Spleen (tissue), 11 donors: ENCODE data around the gene NGF. TPM values are rescaled to one million over a fixed set of nuclear protein-coding genes. Genes with fewer than 3 reads are reported as not detected.
A peak's percentile ranks its signal among the peaks of the same experiment; 100 is the strongest.

ENCODE experiments used
- DNase-seq: peaks from one replicate; pipeline ENCODE4 v3.0.0-alpha.2; 2020
- H3K27ac ChIP-seq, 8 donors: fragments of 200-600 bp; sonication (generic) in 7 of 8; 1 replicate in 4 of 8; 2 replicates in 4 of 8; pipeline versions ENCODE4 v1.5.0 to v1.8.0; 2016 to 2021; ENCODE audit warnings: inconsistent platforms in 4 of 8, mild to moderate bottlenecking in 4 of 8, moderate library complexity in 1 of 8
- H3K27me3 ChIP-seq, 7 donors: fragments of 200-600 bp; sonication (generic) in 6 of 7; replicated peaks in 1 of 7; 1 replicate in 4 of 7; 2 replicates in 3 of 7; pipeline versions ENCODE4 v1.5.0 to v1.8.0; 2016 to 2021; ENCODE audit warnings: inconsistent platforms in 3 of 7, mild to moderate bottlenecking in 1 of 7
- H3K36me3 ChIP-seq, 6 donors: fragments of 200-600 bp; sonication (generic) in 5 of 6; 1 replicate in 4 of 6; 2 replicates in 2 of 6; pipeline versions ENCODE4 v1.5.0 to v1.8.0; 2016 to 2021; ENCODE audit warnings: inconsistent platforms in 2 of 6
- H3K4me1 ChIP-seq, 6 donors: fragments of 200-600 bp; sonication (generic) in 5 of 6; 1 replicate in 3 of 6; 2 replicates in 3 of 6; pipeline versions ENCODE4 v1.5.0 to v1.8.0; 2016 to 2021; ENCODE audit warnings: inconsistent platforms in 3 of 6
- H3K4me3 ChIP-seq, 8 donors: fragments of 200-600 bp; sonication (generic) in 7 of 8; 1 replicate in 4 of 8; 2 replicates in 4 of 8; pipeline versions ENCODE4 v1.5.0 to v1.8.0; 2016 to 2021; ENCODE audit warnings: inconsistent platforms in 4 of 8, mild to moderate bottlenecking in 4 of 8, moderate library complexity in 2 of 8
- H3K9me3 ChIP-seq, 8 donors: fragments of 200-600 bp; sonication (generic) in 7 of 8; 1 replicate in 4 of 8; 2 replicates in 4 of 8; pipeline versions ENCODE4 v1.5.0 to v1.8.0; 2016 to 2021; ENCODE audit warnings: inconsistent platforms in 4 of 8
- POLR2A ChIP-seq, 3 donors: fragments of 450-650 bp; IDR thresholded peaks; one replicate each; pipeline ENCODE4 v1.5.1; 2017; ENCODE audit warnings: antibody characterized with exemption in 3 of 3, mild to moderate bottlenecking in 1 of 3
- POLR2AphosphoS5 ChIP-seq, 3 donors: sonication (generic); formaldehyde crosslinking; IDR thresholded peaks; one replicate each; pipeline ENCODE4 v1.5.1; 2017; ENCODE audit warnings: antibody characterized with exemption in 3 of 3
- WGBS, 5 donors: extraction: QIAGEN DNeasy Blood & Tissue Kit in 3 of 5; methylation state at CpG; one replicate each; pipeline versions ENCODE4 v1.1.5 to v1.1.7; 2013 to 2018; 5-methylcytosine and 5-hydroxymethylcytosine counted together
- intact Hi-C: fragments of 100-400 bp; cut with DNase I; formaldehyde crosslinking; loops from one replicate; pipeline ENCODE4 v1.15.0; 2023; ENCODE audit warnings: low total_unique reads
- polyA plus RNA-seq, 3 donors: library from polyadenylated mRNA; stranded (reverse); fragments of 200-250 nt; gene quantifications; one replicate each; pipeline ENCODE4 v1.2.1, GENCODE V29; 2013
- total RNA-seq, 7 donors: library from RNA; depleted of rRNA in 3 of 7; stranded (reverse); fragments of >200 nt in 3 of 7; fragmentation: NEBNext Ultra II Directional in 4 of 7; extraction: Animal tissue kit (Norgen Biotek cat#: 25700) in 4 of 7; gene quantifications; one replicate each; pipeline versions ENCODE4 v1.1.0 to v1.2.1, GENCODE V29; 2016 to 2021
- TF ChIP-seq, protein P1 (sequence below), 11 experiments: fragments of 200-600 bp in 7 of 11; fragments of 450-650 bp in 4 of 11; sonication (generic) in 4 of 11; IDR thresholded peaks in 8 of 11; conservative IDR thresholded peaks in 3 of 11; 1 replicate in 7 of 11; 2 replicates in 4 of 11; pipeline versions ENCODE4 v1.4.0 to v1.8.0; 2016 to 2021; ENCODE audit warnings: antibody characterized with exemption in 11 of 11, inconsistent platforms in 4 of 11, mild to moderate bottlenecking in 1 of 11
- donor health status: healthy with polysubstance abuse.
- donor health status: DM: no; HTN: no; CAD: no; lungs with moderate emphysema.
- donor health status: DM: no; HTN: no; CAD: no.
- donor health status: Bipolar disorder and iron deficiency.
- donor health status: healthy.
- donor health status: DM: no; HTN: no; CAD: no.
- donor health status: DM: yes; HTN: yes; CAD: no.

Gene NGF
- total and polyA plus RNA-seq, 10 donors = 0.34 to 4.6 (median 2.0) TPM

DNA sequence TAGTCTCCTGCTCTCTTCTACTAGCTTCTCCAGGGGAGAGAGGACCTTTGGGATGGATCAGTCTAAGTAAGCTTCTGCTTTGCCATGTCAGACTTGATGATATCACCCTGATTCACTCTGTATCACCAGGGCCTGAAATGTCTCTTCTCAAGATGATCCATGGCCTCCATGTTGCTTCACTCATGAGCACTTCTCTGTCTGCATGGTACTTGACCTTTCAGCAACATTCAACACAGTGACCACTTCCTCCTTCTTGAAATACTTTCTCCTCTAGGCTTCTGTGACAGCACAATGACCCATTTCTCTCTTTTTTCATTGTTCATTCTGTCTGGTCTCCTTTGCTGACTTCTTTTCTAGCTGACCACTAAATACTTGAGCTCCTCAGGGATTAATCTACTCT is 35.3 kb upstream of the NGF start:
- TF ChIP-seq, protein P1, sequence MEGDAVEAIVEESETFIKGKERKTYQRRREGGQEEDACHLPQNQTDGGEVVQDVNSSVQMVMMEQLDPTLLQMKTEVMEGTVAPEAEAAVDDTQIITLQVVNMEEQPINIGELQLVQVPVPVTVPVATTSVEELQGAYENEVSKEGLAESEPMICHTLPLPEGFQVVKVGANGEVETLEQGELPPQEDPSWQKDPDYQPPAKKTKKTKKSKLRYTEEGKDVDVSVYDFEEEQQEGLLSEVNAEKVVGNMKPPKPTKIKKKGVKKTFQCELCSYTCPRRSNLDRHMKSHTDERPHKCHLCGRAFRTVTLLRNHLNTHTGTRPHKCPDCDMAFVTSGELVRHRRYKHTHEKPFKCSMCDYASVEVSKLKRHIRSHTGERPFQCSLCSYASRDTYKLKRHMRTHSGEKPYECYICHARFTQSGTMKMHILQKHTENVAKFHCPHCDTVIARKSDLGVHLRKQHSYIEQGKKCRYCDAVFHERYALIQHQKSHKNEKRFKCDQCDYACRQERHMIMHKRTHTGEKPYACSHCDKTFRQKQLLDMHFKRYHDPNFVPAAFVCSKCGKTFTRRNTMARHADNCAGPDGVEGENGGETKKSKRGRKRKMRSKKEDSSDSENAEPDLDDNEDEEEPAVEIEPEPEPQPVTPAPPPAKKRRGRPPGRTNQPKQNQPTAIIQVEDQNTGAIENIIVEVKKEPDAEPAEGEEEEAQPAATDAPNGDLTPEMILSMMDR (IDR thresholded peaks at IDR 0.05 in 8 of 11, conservative IDR thresholded peaks at IDR 0.05 in 3 of 11) = no peak
- TF ChIP-seq POLR2A (IDR thresholded peaks at IDR 0.05) = no peak
- TF ChIP-seq POLR2AphosphoS5 (IDR thresholded peaks at IDR 0.05) = no peak
- no peaks in the 10 kb centered on the region for H3K9me3 ChIP-seq
- no peak for DNase-seq
- no peaks in the 10 kb centered on the region for H3K27me3 ChIP-seq
- H3K27ac ChIP-seq = no peak overlapping the region
- no peaks in the 10 kb centered on the region for H3K4me1 ChIP-seq
- no peak overlapping the region for H3K4me3 ChIP-seq
- intact Hi-C loops = no loop called here
- no peaks in the 10 kb centered on the region for H3K36me3 ChIP-seq

DNA sequence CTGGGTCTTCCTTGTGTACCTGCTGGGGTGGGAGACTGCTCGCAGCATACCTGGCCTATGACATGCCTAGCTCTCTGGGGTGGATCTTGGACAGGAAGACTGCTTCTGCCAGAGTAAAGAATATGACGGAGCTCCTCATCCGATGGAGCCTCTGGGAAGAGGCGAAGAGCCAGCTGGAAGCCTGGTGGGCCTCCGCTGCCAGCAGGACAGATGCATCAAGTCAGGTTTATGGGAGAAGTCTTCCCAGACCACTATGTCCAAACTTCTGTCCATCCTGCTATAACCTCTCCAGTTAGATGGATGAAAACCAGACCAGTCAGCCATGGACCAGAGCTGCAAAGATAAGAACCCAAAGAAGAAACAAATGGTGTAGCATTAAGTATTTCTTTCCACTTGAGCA is 27.7 kb upstream of the NGF start:
- no peak overlapping the region for H3K4me3 ChIP-seq
- peak overlapping the region in 1 of 8 donors; percentile 57 for H3K27ac ChIP-seq
- TF ChIP-seq POLR2A (IDR thresholded peaks at IDR 0.05) (no peak), POLR2AphosphoS5 (IDR thresholded peaks at IDR 0.05) (peak in 1 of 3 donors; percentile 55)
- H3K27me3 ChIP-seq = no peaks in the 10 kb centered on the region
- no peak for DNase-seq
- WGBS, 5 donors = 79 to 88% (median 82%) methylated on average over 5 of the region's 5 CpGs
- intact Hi-C loops = no loop called here
- no peaks in the 10 kb centered on the region for H3K36me3 ChIP-seq
- no peaks in the 10 kb centered on the region for H3K4me1 ChIP-seq
- peaks cover 0 to 11% (median 2%) of the 10 kb centered on the region in 8 donors for H3K9me3 ChIP-seq

DNA sequence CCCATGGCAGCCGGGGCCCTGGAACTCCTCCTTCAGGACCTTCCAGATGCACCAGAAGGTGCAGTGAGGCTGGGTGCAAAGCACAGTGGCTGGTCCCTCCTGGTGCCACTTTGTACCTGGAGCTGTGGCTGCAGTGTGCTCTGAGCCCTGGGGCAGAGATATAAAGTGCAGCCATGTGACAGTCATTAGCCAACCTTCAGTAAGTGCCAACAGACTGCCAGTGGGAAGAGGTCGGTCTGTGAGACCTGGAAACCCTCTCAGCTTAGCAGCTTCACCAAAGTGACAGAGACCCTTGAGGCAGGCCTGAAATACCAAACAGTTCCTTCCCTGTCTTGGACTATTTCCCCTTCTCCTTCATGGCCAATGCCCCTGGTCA is 26.7 kb upstream of the NGF start:
- Histone ChIP-seq H3K4me3 (no peak overlapping the region), H3K27me3 (no peaks in the 10 kb centered on the region), H3K36me3 (no peaks in the 10 kb centered on the region), H3K27ac (peak overlapping the region in 5 of 8 donors; percentile 20 to 57 (median 51)), H3K9me3 (peaks cover 0 to 18% (median 6%) of the 10 kb centered on the region in 8 donors), H3K4me1 (no peaks in the 10 kb centered on the region)
- no peak for DNase-seq
- TF ChIP-seq, protein P1 (IDR thresholded peaks at IDR 0.05 in 8 of 11, conservative IDR thresholded peaks at IDR 0.05 in 3 of 11) = no peak
- TF ChIP-seq POLR2AphosphoS5 (IDR thresholded peaks at IDR 0.05) (no peak), POLR2A (IDR thresholded peaks at IDR 0.05) (no peak)
- 52 to 80% (median 75%) methylated on average over 2 of the region's 2 CpGs for WGBS, 5 donors
- intact Hi-C loops = no loop called here

DNA sequence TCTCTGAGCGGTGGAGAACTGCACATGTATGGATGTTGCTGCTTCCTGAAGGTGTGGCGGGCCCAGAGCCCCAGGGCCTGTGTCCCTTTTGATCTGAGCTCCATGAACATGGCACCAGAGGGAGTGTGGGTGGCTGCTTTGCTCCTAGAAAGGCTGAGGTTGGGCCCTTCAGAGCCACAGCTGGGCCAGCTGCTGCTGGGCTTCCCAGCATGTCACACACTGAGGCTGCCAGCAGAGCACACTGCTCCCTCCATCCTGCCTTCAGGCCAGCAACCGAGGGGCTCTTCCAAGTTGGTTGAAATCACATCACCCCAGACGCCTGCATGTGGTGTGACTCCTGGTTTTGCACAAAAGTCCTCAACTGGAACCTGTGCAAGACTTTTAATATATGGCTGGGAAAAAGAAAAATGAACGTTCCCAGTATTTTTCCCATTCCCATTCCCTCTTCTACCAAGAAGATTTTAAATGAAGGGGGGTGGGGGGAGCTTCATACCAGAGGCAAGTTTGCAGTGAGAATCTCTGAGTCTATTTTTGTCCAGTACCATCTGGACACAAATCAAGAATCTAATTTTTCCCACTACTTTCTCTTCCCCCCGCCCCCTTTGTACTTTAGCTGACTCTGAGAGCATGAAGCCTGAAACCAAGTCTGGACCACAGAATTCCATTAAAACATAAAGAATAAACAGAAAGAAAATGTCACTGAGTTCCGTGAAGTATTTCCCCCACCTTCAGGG is 26.2 kb upstream of the NGF start:
- intact Hi-C loops = no loop called here
- peak overlapping the region in 7 of 8 donors; percentile 22 to 57 (median 51) for H3K27ac ChIP-seq
- H3K4me3 ChIP-seq = no peak overlapping the region
- H3K27me3 ChIP-seq = no peaks in the 10 kb centered on the region
- DNase-seq = no peak
- WGBS, 5 donors = 70 to 87% (median 74%) methylated on average over 7 of the region's 7 CpGs
- H3K36me3 ChIP-seq = no peaks in the 10 kb centered on the region
- TF ChIP-seq, protein P1 (IDR thresholded peaks at IDR 0.05 in 8 of 11, conservative IDR thresholded peaks at IDR 0.05 in 3 of 11) = no peak
- TF ChIP-seq POLR2AphosphoS5 (IDR thresholded peaks at IDR 0.05) = no peak
- TF ChIP-seq POLR2A (IDR thresholded peaks at IDR 0.05) = no peak
- H3K9me3 ChIP-seq = peaks cover 0 to 21% (median 6%) of the 10 kb centered on the region in 8 donors
- no peaks in the 10 kb centered on the region for H3K4me1 ChIP-seq
